T-helper 17 cell (primary cell): ENCODE measurements around the gene GANAB. TPM values are rescaled to one million over a fixed set of nuclear protein-coding genes. Genes with fewer than 3 reads are reported as not detected.
"Not testable (repeated sequence)": the region's sequence is repeated elsewhere in the genome, so short reads cannot be mapped to it uniquely, and the experiment has no call there.

Source experiments
- ATAC-seq: fragments of 150-1000 bp; cut with Tn5 transposase; 2 replicates; pipeline ENCODE4 v1.10.0; 2021; ENCODE audit warnings: mild to moderate bottlenecking, moderate library complexity
- DNase-seq, 3 donors: peaks; one replicate each; pipeline versions ENCODE4 v3.0.0 to v3.0.0-alpha.2; 2020 to 2021
- H3K9me3 ChIP-seq: one replicate; pipeline ENCODE4 v1.7.0; 2013; ENCODE audit warnings: low read length, mild to moderate bottlenecking; ENCODE audit not compliant: control insufficient read depth, poor library complexity, severe bottlenecking
- H3K27ac Mint-ChIP-seq: one replicate; pipeline ENCODE4 v1.8.0; 2022; ENCODE audit warnings: mild to moderate bottlenecking, moderate library complexity, mixed read lengths
- H3K27me3 Mint-ChIP-seq: one replicate; pipeline ENCODE4 v1.8.0; 2022; ENCODE audit warnings: mixed read lengths
- H3K36me3 Mint-ChIP-seq: one replicate; pipeline ENCODE4 v1.8.0; 2022; ENCODE audit warnings: low read depth, mixed read lengths
- H3K4me1 Mint-ChIP-seq: one replicate; pipeline ENCODE4 v1.8.0; 2022; ENCODE audit warnings: mild to moderate bottlenecking, mixed read lengths
- H3K4me3 Mint-ChIP-seq: one replicate; pipeline ENCODE4 v1.8.0; 2022; ENCODE audit warnings: mild to moderate bottlenecking, moderate library complexity, mixed read lengths
- total RNA-seq, 4 donors: library from RNA in 2 of 4; stranded (reverse) in 2 of 4; gene quantifications; one replicate each; pipeline ENCODE4 v1.2.3 and lab custom pipeline; 2022 to 2026

GANAB gene
- total RNA-seq, 2 donors from 2014 or later = 168 to 179 TPM

DNA sequence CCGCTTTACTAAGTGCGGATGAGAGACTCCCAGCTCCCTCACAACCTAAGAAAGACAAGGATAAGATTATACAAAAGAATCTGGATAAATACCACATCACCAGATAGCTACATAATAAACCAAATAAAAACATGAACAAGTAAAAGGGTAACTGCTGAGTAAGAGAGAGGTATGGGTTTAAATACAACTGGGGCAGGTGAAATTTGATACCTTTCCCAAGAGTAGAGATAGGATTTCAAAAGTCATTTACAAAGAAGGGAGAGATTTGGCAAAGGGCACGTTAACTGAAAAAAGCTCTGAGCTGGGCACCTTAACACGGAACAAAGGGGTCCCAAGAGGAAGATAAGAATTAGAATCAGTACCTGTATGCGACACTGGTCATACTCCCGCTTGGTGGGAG, 30.7 kb upstream of the GANAB start:
- no peak for DNase-seq
- H3K4me3 Mint-ChIP-seq = peak overlapping the region; percentile 91
- H3K9me3 ChIP-seq = no peaks in the 10 kb centered on the region
- H3K27ac Mint-ChIP-seq = peak overlapping the region; percentile 97
- H3K4me1 Mint-ChIP-seq = peaks cover 37% of the 10 kb centered on the region
- peaks cover 5% of the 10 kb centered on the region for H3K36me3 Mint-ChIP-seq
- ATAC-seq = no peak
- H3K27me3 Mint-ChIP-seq = no peaks in the 10 kb centered on the region

- peak overlapping the region; percentile 97 for H3K27ac Mint-ChIP-seq
- no peaks in the 10 kb centered on the region for H3K27me3 Mint-ChIP-seq
- no peak for ATAC-seq
- peak overlapping the region; percentile 91 for H3K4me3 Mint-ChIP-seq
- H3K9me3 ChIP-seq = no peaks in the 10 kb centered on the region
- H3K4me1 Mint-ChIP-seq = peaks cover 38% of the 10 kb centered on the region
- peaks cover 5% of the 10 kb centered on the region for H3K36me3 Mint-ChIP-seq
- no peak for DNase-seq
These were observed 30.3 kb upstream of the GANAB start for GRCh38 chr11:62676698-62677097.

GRCh38 chr11:62675415-62675814, 29.0 kb upstream of the GANAB start:
- not testable (repeated sequence) for H3K27me3 Mint-ChIP-seq, H3K4me3 Mint-ChIP-seq

DNA sequence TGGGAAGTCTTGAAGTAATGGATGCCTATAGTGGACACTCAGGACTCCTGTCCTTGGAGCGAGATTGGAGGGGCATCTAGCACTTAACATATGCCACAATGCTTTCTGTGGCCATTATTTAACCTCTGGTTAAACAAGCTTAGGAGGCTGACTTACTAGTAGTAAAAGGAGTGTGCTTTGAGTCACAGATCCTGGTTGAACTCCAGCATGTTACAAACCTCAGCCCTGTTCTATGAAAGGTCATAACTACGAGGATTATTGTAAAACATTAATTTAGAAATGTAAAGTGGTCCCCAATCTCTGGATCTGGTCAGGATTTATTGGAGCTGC, 26.7 kb upstream of the GANAB start:
- Mint-ChIP-seq H3K27me3 (no peaks in the 10 kb centered on the region), H3K27ac (peak overlapping the region; percentile 96), H3K4me3 (peak overlapping the region; percentile 99), H3K4me1 (peaks cover 41% of the 10 kb centered on the region), H3K36me3 (peaks cover 5% of the 10 kb centered on the region)
- no peak for ATAC-seq
- H3K9me3 ChIP-seq = no peaks in the 10 kb centered on the region
- DNase-seq = no peak

More at GRCh38 chr11:62675415-62675814, 29.0 kb upstream of the GANAB start:
- not testable (repeated sequence) for H3K9me3 ChIP-seq, ATAC-seq, H3K36me3 Mint-ChIP-seq, DNase-seq
- Mint-ChIP-seq H3K27ac (peak overlapping the region; percentile 63), H3K4me1 (peaks cover 46% of the 10 kb centered on the region)

DNA sequence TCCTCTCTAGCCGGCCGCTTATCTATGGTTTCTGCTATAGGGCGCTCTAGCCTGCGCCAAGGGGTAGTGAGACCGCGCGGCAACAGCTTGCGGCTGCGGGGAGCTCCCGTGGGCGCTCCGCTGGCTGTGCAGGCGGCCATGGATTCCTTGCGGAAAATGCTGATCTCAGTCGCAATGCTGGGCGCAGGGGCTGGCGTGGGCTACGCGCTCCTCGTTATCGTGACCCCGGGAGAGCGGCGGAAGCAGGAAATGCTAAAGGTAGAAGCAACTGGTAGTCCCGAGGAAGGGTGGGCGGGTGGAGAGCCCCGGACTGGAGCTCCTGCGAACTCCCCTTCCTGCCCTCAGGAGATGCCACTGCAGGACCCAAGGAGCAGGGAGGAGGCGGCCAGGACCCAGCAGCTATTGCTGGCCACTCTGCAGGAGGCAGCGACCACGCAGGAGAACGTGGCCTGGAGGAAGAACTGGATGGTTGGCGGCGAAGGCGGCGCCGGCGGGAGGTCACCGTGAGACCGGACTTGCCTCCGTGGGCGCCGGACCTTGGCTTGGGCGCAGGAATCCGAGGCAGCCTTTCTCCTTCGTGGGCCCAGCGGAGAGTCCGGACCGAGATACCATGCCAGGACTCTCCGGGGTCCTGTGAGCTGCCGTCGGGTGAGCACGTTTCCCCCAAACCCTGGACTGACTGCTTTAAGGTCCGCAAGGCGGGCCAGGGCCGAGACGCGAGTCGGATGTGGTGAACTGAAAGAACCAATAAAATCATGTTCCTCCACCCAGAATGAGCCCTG, 25.4 kb upstream of the GANAB start, which contains the start of the genes LBHD1 and UQCC3:
TSS of gene LBHD1 (minus strand) at position 660 of the 782 bp plus-strand sequence. CDS start 2,236 bp downstream, outside the sequence.
TSS of gene UQCC3 (plus strand) at position 66 of the 782 bp plus-strand sequence. CDS start at position 139, 73 bp downstream.
- peaks cover 3% of the 10 kb centered on the region for H3K36me3 Mint-ChIP-seq

GRCh38 chr11:62671236-62671607, 24.8 kb upstream of the GANAB start:
- ATAC-seq (peak; percentile 59), DNase-seq (peak in 1 of 3 donors; percentile 21)
- peaks cover 35% of the 10 kb centered on the region for H3K4me1 Mint-ChIP-seq
- peak overlapping the region; percentile 96 for H3K27ac Mint-ChIP-seq
- H3K27me3 Mint-ChIP-seq = no peaks in the 10 kb centered on the region
- H3K4me3 Mint-ChIP-seq = peak overlapping the region; percentile 99
- peaks cover 3% of the 10 kb centered on the region for H3K36me3 Mint-ChIP-seq
- H3K9me3 ChIP-seq = no peaks in the 10 kb centered on the region

More for the DNA sequence above, 25.4 kb upstream of the GANAB start, which contains the start of the genes LBHD1 and UQCC3:
- peak; percentile 51 to 63 (median 62) for DNase-seq
- H3K4me1 Mint-ChIP-seq = peaks cover 35% of the 10 kb centered on the region
- peak within 1 kb of the TSS; percentile 99 for H3K4me3 Mint-ChIP-seq
- peak within 1 kb of the TSS; percentile 96 for H3K27ac Mint-ChIP-seq
- peak; percentile 81 for ATAC-seq
- H3K27me3 Mint-ChIP-seq = no peaks in the 10 kb centered on the region
- H3K9me3 ChIP-seq = no peaks in the 10 kb centered on the region

GRCh38 chr11:62669420-62670161, 23.2 kb upstream of the GANAB start:
- ATAC-seq (no peak), DNase-seq (no peak)
- no peaks in the 10 kb centered on the region for H3K27me3 Mint-ChIP-seq
- no peaks in the 10 kb centered on the region for H3K36me3 Mint-ChIP-seq
- peak overlapping the region; percentile 99 for H3K4me3 Mint-ChIP-seq
- peaks cover 36% of the 10 kb centered on the region for H3K4me1 Mint-ChIP-seq
- H3K27ac Mint-ChIP-seq = peak overlapping the region; percentile 96
- H3K9me3 ChIP-seq = no peaks in the 10 kb centered on the region

GRCh38 chr11:62667460-62667859, 21.0 kb upstream of the GANAB start:
- ATAC-seq (no peak), DNase-seq (no peak)
- no peaks in the 10 kb centered on the region for H3K27me3 Mint-ChIP-seq
- H3K4me1 Mint-ChIP-seq = peaks cover 39% of the 10 kb centered on the region
- H3K36me3 Mint-ChIP-seq = no peaks in the 10 kb centered on the region
- no peaks in the 10 kb centered on the region for H3K9me3 ChIP-seq
- peak overlapping the region; percentile 97 for H3K27ac Mint-ChIP-seq
- H3K4me3 Mint-ChIP-seq = peak overlapping the region; percentile 98

- peak overlapping the region; percentile 98 for H3K4me3 Mint-ChIP-seq
- ATAC-seq (no peak), DNase-seq (no peak)
- peaks cover 34% of the 10 kb centered on the region for H3K4me1 Mint-ChIP-seq
- H3K27me3 Mint-ChIP-seq = no peaks in the 10 kb centered on the region
- H3K27ac Mint-ChIP-seq = peak overlapping the region; percentile 97
- H3K9me3 ChIP-seq = no peaks in the 10 kb centered on the region
- H3K36me3 Mint-ChIP-seq = no peaks in the 10 kb centered on the region
These were observed 20.0 kb upstream of the GANAB start for GRCh38 chr11:62666259-62666926.

GRCh38 chr11:62665599-62666258, 19.3 kb upstream of the GANAB start:
- Mint-ChIP-seq H3K27ac (peak overlapping the region; percentile 97), H3K4me1 (peaks cover 28% of the 10 kb centered on the region), H3K4me3 (peak overlapping the region; percentile 98), H3K36me3 (no peaks in the 10 kb centered on the region), H3K27me3 (no peaks in the 10 kb centered on the region)
- ATAC-seq (peak; percentile 40), DNase-seq (peak; percentile 33 to 50 (median 36))
- no peaks in the 10 kb centered on the region for H3K9me3 ChIP-seq

GRCh38 chr11:62665075-62665598, 18.7 kb upstream of the GANAB start, which contains the start of the genes C11orf98 and CSKMT:
Gene C11orf98 (minus strand): TSS chr11:62665210. CDS start chr11:62665169, 41 bp downstream.
Gene CSKMT (plus strand): TSS chr11:62665312. CDS start chr11:62665880, 568 bp downstream.
- no peaks in the 10 kb centered on the region for H3K27me3 Mint-ChIP-seq
- DNase-seq (peak; percentile 86 to 95 (median 92)), ATAC-seq (peak; percentile 94)
- peak within 1 kb of the TSS; percentile 98 for H3K4me3 Mint-ChIP-seq
- H3K36me3 Mint-ChIP-seq = no peaks in the 10 kb centered on the region
- H3K9me3 ChIP-seq = no peaks in the 10 kb centered on the region
- peaks cover 27% of the 10 kb centered on the region for H3K4me1 Mint-ChIP-seq
- H3K27ac Mint-ChIP-seq = peak within 1 kb of the TSS; percentile 97

DNA sequence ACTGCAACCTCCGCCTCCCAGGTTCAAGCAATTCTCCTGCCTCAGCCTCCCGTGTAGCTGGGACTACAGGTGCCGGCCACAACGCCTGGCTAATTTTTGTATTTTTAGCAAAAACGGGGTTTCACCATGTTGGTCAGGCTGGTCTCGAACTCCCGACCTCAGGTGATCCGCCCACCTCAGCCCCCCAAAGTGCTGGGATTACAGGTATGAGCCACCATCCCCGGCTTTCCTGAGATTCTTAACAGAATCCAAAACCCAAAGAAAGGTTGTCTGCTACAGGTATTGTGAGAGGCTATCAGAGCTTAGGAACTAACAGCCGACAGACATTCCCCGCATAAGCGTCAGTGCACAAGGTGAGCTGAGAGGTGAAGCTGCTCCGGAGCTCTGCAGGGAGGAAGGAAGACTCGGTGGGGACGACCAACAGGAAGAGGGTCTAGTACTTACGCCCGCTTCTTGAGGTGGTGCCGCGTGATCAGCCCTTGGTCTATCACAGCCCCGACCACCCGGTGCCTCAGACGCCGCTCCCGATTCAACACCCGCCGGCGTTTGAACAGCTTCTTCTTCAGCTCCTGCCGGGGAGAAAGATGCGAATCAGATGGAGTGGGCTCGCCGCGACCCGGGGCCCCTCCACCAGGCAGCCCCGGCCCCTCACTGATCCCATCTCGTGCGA, 18.1 kb upstream of the GANAB start:
- H3K36me3 Mint-ChIP-seq = no peaks in the 10 kb centered on the region
- H3K9me3 ChIP-seq = no peaks in the 10 kb centered on the region
- peak in 1 of 3 donors; percentile 38 for DNase-seq
- peaks cover 26% of the 10 kb centered on the region for H3K4me1 Mint-ChIP-seq
- peak overlapping the region; percentile 97 for H3K27ac Mint-ChIP-seq
- H3K27me3 Mint-ChIP-seq = no peaks in the 10 kb centered on the region
- peak; percentile 60 for ATAC-seq
- peak overlapping the region; percentile 98 for H3K4me3 Mint-ChIP-seq
